NCI-H774 (cell line): ENCODE data around the gene MED13L.
A peak's percentile ranks its signal among the peaks of the same experiment; 100 is the strongest.
"Not testable (repeated sequence)": the region's sequence is repeated elsewhere in the genome, so short reads cannot be mapped to it uniquely, and the experiment has no call there.

ENCODE experiments used
- DNase-seq: peaks from one replicate; lab custom pipeline; 2025; lab: John Stamatoyannopoulos, UW

Gene MED13L

DNA sequence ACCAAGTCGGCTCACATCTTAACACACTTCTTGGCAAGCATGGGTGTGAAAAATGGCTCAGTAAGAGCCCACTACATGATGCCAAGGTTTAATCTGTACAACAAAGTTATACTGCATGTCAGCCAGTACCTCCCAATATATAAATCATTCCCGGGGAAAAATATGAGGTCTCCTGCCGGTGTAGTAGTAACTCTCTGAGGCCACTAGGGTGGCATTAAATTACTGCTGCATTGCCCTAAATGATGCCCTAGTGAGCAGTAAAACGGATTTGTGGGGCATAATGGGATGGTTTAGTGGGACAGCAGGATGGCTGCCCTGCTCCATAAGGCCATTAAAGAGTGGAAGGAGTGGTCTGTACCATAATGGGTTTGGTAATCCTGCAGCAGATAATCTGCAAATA is 267.7 kb downstream of the MED13L start:
- no peak for DNase-seq

DNA sequence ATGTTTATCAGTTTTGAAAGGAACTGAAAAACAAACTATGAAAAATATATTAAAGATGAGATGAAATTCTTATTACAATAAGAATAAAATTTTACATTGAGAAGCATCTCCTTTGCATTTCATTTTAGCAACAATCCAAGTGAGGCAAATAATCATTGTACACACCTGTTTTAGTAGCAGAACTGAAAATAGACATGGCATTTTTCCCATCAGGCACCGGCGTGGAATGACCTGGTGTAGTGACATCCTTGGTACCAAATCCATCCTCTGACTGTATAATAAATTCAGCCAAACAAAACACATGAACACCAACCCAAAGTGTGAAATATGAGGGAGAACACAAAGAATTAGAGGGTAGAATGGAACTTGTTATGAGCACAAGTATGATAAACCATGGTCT is 271.4 kb downstream of the MED13L start:
- no peak for DNase-seq

DNA sequence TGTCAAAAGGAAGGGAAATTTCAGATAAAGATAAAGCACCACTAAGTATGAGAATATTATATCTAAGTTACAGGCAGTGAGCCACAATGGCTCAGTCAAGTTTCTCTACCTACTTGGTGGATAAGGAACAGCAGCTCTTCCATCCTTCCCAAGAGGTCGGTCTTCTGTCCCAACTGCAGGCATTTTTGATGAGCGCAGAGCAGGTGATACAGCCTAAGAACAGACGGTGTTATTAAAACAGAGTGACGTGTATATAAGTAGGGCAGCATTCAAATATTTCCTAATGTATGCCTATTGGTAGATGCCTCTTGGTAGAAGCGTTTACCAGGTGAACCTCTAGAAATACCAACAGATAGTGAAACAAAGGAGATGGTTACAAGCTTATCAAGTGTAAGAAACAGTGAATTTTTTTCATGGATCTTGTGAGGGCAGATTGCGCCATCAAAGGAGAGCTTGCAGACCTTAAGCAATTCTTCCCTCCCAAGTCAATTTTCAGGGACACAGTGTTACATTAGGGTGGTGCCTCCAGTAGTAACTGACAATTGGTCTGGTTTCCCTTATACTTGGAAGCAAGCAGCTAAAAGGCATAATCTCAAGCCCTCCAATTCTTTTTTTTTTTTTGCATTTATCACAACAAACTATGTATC is 274.5 kb downstream of the MED13L start:
- DNase-seq, result no peak

DNA sequence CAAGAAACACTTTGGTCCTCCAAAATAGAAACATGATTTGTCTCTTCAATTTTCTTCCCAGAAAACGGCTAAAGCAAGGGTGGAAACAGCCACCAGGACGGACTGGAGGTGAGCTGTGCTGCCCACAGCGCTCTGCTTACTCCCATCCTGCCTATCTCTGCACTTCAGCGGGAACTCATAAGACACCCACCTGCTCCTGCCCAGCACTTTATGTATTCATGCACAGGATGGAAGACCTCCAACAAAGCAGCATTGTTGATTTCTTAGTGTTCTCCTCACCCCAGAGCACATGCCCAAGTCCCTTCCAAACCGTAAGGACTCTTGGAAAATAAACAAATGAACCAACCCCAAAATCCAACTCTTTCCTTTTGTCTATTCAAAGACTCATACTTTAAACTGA is 277.2 kb downstream of the MED13L start:
- DNase-seq, result no peak

DNA sequence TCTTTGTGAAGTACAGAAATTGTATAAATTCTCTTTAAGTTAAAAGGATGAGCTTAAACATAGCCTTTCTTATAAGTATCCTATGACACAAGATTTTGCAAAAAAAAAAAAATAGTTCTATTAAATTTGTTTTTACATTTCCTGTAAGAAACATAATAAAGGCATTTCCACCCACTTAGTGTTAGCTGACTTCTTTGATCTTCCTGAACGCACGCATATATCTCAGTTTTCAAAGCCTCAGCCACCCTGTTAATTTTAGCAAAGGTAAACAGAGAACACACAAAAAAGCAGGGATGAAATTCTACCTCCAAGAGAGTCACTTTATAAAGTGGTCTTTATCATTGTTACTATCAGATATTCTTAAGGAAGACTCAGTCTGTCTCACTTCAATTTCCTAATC is 277.9 kb downstream of the MED13L start:
- DNase-seq, result no peak

DNA sequence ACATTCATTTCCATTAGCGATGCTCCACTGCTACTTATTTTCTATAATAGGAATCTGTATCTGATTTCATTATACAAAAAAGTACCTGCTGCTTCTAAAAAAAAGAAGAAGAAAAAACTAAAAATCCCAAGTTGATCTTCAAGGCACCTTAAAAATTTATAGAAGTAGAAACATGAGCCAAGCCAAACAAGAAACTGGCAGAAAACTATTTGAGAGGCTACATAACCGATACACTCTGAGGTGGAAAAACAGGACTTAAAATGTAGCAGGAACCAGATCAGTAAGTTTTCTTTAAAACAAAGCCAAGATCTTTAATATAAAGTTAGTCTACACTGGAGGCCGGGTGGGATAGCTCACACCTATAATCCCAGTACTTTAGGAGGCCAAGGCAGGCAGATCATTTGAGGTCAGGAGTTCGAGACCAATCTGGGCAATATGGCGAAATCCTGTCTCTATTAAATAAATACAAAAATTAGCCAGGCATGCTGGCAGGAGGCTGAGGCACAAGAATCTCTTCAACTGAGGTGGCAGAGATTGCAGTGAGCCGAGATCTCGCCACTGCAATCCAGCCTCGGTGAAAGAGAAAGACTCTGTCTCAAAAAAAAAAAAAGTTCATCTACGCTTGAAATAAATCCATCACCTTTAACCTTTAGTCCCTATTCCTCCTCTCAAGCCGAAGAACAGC is 278.6 kb downstream of the MED13L start:
- DNase-seq, result no peak

DNA sequence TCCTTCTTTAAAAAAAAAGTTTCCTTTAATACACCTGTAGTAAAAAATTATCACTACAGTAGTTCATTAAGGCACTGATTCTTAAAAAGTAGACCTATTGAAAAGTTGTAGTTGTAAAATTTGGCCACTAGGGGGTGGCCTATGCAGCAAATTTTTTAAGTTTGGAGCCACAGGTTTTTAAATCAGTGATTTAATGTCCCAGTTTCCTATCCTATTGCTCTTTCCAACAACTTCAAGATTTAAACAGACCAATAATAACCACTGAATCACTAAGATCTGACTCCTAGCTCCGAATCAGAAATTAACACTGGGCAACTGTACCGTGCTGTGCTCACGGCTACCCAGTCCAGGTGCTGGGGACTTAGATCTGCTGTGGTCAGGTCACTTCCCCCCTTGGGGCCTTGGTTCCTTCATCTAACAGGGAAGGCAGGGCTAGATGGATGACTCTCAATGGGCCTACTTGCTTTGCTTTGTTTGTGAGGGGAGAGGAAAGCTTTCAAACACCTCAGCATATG is 279.3 kb downstream of the MED13L start:
- peak; percentile 33 for DNase-seq

DNA sequence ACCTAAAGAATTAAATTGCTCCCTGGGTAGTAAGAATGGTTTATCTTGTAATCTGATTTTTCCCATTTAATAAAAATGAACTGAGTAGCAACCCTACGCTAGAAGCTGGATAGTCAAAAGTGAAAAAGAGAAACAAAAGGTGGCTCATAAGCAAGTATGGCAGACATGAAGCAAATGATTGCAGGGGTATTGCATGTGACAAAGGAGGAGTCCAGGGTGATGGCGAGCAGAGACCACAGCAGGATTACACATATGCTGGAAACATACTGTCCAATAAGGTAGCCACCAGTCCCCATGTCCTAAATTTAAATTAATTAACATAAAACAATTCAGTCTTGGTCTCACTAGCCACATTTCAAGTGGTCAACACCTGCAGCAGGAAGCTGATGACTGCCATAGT is 283.8 kb downstream of the MED13L start:
- no peak for DNase-seq

DNA sequence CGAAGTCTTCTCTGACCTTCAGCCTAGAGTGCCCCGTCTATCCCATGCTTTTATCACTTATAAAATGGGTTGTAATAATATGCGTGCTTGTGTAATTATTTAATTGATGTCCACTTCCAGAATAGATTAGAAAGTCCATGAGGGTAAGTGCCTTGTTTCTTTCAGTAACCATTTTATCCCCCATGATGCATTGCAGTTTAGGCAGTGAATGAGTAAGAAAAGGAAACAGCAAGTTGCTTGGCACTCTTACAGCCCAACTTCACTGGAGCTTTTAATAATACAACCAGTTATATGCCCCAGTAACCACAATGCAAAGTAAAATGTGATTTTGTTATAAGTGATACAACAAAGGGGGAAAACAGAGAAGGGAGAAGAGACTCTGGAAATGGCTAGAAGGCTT is 287.3 kb downstream of the MED13L start:
- DNase-seq, result no peak

DNA sequence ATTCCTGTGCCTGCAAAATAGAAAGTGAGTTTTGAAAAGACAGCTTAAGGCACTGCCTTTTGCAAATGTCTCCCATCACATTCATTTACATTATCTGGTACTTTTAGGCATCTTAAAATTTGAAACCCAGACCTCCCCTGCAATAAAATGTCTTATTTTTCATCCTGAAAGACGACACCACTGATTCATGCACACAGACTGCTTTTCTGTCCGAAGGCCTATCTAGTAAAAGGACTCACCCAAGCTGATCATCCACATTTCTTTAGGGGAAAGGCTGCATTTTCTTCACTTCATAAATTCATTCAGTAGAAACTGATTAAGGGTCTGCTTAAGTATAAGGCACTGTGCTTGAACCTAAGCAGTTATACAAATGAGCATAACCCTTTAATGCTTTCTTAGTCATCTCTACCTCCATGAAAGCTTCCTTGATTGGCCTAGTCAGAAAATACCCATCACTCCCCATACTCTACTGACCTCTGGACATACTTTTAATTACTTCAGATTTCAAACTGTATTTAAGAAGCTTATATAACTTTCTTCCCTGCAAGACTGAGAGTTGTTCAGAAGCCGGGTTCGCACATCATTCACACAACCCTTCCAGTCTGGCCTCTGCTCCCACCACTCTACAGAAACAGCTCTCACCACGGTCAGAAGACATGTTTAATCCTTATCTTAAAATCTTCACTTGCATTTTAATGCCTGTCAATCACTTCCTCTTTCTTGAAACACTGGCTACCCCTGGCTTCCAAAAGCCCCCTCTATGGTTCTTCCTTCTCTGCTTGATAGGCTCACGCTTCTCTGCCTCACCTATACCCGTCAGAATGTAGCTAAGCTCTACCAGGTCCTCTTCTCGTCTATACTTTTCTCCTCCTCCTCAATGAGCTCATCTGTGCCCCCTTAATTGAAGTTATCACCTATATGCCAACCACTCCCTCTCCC is 288.6 kb downstream of the MED13L start:
- no peak for DNase-seq

DNA sequence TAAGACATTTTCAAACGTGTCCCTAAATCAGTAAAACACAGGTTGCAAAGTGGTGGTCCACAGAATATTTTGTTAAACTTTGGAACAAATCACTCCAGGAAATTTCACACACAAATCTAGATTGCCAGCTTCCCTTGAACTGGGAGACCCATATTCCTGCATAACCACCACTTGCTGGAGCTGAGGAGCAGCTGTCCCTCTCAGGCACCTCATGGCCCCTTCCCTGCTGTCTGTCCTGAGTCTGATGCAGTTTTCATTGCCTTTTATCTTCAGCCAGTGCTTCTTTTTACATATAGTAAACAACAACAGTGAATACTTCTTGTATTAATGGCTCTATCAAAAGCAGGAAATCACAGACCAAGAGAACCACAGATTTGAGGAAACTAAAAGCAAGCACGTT is 289.3 kb downstream of the MED13L start:
- DNase-seq, result no peak

DNA sequence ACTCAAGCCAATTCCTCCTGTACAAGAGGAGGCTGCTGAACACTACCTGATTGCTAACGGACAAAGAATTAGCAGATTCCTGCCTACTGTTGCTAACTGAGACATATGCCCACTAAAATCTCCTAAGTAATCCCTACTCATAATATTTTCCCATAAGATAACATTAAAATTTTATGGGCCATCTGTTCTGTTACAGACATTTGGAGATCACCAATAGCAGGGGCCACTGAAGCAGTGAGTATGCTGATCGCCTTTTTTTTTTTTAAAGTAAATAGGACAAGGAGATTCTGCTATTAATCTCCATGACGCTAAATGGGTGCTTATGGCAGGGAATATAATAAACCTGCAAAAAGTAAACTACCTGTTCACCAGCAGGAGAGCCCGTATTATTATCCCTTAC is 292.9 kb downstream of the MED13L start:
- peak; percentile 68 for DNase-seq

DNA sequence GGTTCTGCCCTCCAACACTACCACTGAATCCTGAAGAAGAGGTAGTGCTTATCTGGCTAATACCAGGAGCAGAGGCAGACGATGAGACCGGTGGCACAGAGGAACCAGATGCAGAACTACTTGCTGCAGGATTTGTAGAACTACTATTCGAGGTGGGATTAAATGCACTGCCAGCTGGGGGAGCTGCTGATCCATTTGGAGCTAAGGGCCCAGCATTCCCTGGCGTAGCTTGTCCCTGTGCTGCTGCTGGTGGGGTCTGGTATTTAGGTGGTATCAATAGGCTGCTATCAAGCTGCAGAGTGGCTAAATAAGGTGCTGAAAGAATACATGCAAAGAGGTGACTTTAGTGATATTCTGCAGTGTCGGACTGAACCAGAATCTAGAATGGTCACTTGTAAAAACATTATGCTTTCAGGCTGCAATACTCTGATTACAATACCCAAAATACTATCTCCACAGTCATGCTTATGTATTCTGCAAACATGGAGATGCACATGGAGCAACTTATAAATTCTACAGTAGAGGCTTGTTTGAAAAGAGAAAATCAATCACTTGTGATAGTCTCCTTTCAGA is 294.2 kb downstream of the MED13L start:
- DNase-seq, result no peak

DNA sequence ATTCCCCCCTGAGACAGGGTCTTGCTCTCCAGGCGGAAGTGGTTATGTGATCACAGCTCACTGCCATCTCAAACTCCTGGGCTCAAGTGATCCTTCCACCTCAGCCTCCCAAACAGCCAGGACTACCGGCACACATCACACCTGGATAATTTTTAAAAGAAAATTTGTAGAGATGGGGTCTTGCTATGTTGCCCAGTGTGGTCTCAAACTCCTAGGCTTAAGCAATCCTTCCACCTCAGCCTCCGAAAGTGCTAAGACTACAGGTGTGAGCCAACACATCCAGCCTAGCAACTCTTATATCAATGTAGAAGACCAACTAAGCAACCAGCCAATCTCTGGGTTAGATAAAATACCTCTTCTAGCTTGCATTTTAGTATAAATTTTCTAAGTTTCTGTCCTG is 297.2 kb downstream of the MED13L start:
- no peak for DNase-seq

DNA sequence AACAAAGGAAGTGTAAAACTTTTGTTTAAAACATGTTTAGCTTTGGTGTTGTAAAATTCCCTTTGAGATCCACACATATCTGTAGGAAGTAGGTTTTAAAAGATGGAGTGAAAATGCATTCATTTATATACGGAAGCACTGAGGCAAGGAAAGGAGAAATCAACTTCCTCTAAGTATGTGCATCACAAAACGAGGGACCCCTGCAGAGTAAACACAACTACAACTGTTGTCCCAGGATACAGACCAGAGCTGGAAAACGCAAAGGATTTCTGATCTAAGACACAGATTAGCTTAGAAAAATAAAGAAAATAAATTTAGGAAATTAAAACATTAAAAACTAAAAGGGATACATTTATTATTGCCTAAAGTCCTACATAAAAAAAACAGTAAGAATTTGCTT is 297.6 kb downstream of the MED13L start:
- no peak for DNase-seq

DNA sequence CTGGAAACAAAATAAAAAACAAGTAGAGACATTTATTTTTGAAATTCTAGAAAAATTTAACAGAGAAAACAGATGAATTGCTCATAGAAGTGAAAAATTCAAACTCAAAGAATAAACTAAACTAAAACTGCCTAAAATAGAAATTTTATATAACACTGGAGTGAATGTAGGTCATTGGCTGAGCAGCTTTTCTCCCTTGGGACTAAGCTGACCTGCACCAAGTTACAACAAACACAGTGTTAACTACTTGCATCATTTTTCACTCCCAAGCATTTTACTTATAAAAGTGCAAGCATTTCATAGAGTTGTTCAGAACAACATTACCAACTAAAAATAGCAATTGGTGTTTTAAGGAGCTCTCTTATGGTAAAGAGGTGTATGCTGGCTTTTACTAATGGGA is 298.1 kb downstream of the MED13L start:
- no peak for DNase-seq

DNA sequence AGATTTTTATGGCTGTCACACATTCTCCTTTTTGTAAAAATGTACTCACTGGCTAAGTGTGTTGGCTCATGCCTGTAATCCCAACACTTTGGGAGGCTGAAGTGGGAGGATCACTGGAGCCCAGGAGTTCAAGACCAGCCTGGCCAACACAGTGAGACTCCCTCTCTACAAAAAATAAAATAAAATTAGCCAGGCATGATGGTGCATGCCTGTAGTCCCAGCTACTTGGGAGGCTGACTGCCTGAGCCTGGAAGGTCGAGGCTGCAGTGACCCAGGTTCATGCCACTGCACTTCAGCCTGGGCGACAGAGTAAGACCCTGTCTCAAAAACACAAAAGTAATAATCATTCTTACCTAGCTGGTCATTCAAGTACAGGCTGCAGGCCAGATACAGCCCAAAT is 300.7 kb downstream of the MED13L start:
- DNase-seq, result not testable (repeated sequence)

DNA sequence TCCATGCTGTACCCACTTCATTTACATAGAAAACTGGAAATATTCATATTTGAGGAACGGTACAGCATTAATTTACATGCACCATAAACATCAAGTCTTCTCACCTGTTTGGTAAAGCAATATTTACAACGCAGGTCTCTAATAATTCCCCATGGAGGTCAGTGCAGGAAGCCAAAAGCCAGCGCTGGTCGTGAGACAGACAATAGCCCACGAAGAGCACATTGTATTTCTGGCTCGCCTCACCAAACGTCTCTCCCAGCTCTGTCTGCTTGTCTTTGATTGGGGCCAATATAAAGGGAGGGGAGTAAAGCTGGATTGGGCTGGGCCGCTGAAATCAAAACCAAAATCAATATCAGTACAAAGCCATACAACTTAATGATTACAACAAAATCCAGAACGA is 302.1 kb downstream of the MED13L start:
- DNase-seq, result peak; percentile 25

DNA sequence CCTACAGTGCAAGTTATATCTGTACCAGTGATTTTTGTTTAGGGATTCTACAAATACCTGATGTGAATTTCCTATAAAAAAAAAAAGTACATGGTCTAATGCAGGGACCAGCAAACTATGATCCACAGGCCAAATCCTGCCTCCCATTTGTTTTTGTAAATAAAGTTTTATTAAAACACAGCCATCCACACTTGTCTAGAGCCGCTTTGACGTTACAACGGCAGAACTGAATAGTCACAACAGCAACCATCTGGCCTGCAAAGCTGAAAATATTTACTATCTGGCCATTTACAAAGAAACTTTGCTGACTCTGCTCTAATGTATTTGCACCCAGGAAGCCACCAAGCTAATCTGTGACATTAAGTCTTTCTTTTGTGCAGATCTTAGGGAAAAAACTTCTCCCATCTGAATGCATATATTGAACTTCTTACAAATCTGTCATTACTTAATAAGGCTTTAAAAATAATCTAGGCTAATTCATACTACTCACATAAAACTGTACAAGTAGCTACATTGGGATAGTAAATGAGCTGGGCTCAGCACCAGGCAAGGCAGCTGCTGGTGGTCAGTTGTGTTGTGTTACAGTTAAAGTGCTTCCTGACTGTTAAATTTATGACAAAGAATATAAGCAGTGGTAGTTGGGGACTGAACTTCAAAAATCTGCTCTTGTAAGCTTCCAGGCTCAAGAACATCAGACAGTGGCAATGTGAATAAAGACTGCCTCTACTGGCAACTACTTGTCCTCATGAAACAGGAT is 303.3 kb downstream of the MED13L start:
- DNase-seq, result peak; percentile 27

DNA sequence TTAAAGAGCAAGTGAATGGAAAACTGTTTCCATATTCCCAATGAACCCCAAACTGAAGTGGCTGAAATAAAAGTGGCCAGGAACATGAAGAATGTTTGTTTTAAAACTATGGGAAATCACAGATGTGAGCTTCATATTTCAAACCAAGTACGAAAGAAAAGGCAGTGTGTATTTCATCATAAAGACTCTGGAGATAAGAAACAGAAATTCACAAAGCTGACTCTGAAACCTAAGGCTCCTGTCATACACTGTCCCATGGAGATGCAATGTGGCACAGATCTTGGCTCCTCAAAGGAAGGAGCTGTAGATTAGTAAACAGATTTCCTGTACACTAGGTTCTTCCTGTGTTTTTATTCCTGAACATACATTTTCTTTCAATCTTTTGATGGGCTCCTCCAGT is 304.4 kb downstream of the MED13L start:
- DNase-seq, result no peak

DNA sequence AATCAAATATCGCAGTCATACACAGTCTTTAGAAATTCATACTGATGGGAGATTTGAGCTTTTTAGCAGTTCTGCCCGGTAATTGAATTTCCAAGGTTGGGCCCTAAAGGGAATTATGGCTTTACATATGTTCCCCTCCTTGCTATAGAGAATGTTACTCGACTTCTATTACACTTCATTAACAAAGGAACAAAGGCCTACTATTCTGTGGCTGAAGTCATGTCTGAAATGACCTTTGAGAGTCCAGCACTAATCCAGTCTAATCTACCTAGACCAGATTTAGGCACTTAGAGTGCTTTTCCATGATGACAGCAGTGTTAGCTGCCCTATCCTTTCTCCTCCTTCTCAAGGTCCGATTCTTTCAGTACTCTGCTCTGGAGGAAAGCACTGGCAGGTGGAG is 305.3 kb downstream of the MED13L start:
- no peak for DNase-seq

DNA sequence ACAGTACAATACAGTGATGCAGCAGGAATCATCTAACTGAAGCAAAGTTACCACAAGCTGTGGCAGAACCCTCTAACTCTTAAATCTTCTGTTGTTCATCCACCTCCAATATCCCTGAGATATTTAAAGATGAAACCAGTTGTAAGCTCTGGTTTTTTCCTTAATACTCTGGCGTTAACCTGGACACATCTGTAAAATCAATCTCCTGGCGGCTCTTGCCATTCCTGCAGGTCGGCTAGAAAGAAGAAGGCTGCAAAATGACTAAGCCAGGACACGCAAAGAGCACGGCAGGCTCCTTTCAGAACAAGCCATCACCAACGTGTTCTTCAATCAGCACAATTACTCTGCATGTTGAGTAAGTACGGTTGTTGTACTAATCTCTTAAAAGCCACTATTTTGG is 309.3 kb downstream of the MED13L start:
- DNase-seq, result no peak
